GM12872 (cell line): ENCODE measurements around the gene EEF1A2.

Experiments
- TF ChIP-seq, protein P1 (sequence below): IDR thresholded peaks from 3 replicates; pipeline ENCODE4 v1.5.1; 2011; ENCODE audit warnings: low read depth, mild to moderate bottlenecking, low read length, moderate library complexity; ENCODE audit not compliant: insufficient read depth

EEF1A2 gene

DNA sequence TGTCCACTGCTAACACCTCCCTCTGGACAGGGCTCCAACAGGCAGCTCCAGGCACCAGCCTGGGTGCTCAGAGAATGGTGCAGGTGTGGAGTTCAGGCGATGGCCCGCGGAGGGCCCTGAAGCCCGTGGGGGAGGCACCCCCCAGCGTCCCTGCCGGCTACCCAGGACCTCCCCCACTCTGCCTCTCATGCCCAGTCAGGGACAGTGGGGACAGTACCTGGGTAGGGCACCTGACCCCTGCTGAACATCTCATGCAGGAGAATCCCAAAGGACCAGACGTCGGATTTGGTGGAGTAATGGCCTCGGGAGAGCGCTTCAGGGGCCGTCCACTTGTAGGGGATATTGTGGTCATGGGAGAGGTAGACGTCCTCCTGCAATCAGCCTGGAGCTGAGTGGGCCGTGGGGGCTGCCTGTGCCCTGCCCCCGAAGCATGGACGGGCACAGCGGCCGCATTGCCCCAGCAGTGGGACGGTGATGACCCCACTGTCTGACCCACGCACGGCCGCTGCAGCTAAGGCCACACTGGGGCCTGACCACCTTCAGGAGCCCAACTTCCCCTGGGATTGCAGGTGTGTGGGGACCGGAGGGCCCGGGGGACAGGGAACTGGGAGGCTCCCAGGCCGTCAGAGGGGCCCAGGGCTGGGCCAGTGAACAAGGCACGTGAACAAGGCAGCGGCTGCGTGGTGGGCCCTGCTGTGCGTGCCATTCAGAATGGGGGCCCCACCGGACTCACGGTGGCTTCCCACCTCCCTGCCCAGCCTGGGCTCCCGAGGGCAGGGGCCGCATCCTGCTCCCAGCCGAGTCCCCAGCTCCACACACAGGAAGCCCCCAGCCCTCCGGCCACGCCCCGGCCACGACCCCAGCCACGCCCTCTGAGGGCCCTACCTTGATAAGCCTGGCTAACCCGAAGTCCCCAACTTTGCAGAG lies 31.2 kb upstream of the EEF1A2 start:
- TF ChIP-seq, protein P1, sequence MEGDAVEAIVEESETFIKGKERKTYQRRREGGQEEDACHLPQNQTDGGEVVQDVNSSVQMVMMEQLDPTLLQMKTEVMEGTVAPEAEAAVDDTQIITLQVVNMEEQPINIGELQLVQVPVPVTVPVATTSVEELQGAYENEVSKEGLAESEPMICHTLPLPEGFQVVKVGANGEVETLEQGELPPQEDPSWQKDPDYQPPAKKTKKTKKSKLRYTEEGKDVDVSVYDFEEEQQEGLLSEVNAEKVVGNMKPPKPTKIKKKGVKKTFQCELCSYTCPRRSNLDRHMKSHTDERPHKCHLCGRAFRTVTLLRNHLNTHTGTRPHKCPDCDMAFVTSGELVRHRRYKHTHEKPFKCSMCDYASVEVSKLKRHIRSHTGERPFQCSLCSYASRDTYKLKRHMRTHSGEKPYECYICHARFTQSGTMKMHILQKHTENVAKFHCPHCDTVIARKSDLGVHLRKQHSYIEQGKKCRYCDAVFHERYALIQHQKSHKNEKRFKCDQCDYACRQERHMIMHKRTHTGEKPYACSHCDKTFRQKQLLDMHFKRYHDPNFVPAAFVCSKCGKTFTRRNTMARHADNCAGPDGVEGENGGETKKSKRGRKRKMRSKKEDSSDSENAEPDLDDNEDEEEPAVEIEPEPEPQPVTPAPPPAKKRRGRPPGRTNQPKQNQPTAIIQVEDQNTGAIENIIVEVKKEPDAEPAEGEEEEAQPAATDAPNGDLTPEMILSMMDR = no peak

DNA sequence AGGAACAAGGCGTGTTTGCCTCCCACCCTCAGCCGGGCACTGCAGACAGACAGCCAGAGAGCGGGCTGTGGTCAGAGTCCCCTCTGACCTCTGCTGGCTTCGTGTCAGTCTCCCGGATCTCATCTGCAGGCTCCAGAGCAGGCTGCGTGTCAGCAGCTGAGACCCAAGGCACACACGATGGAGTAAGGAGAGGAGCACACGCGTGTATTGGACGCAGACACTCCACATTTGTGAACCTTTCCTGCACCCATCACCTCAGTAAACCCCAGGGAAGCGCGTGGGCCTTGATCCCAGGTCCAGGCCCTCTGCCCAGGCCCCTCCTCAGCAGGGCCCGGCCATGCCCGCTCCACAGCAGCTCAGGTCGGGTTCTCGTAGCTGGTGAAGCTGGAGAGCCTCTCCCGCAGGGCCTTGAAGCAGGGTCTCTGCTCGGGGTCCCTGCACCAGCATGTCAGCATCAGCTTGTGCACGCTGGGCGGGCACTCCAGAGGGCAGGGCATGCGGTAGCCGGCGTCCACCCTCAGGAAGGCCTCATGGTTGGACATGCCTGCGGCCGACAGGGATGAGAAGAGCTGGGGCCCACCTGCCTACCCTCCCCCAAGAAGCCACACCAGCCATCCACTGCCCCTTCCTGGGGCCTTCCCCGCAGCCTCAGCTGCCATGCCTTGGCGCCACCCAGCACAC lies 30.4 kb upstream of the EEF1A2 start:
- TF ChIP-seq, protein P1 = no peak

GRCh38 chr20:63527184-63527583 lies 28.3 kb upstream of the EEF1A2 start:
- TF ChIP-seq, protein P1 = no peak

- TF ChIP-seq, protein P1 = no peak
Observed at GRCh38 chr20:63525971-63526370, 27.1 kb upstream of the EEF1A2 start.

GRCh38 chr20:63525185-63525584 lies 26.3 kb upstream of the EEF1A2 start:
- TF ChIP-seq, protein P1 = no peak

GRCh38 chr20:63522981-63523611 lies 24.2 kb upstream of the EEF1A2 start:
- TF ChIP-seq, protein P1 = no peak
